GM18507 (cell line): ENCODE data around the gene CAB39L.

ENCODE experiments used
- DNase-seq: peaks from one replicate; pipeline ENCODE4 v3.0.0; 2011; ENCODE audit warnings: low read depth; ENCODE audit not compliant: insufficient read length; ENCODE audit errors: extremely low spot score
- FAIRE-seq: peaks from 2 replicates; lab custom pipeline; 2011; peaks lifted over from hg19 to GRCh38; lab: Jason Lieb, UNC

The CAB39L gene

GRCh38 chr13:49444524-49445395, 896 bp upstream of the CAB39L start:
- DNase-seq (no peak), FAIRE-seq (no peak)

DNA sequence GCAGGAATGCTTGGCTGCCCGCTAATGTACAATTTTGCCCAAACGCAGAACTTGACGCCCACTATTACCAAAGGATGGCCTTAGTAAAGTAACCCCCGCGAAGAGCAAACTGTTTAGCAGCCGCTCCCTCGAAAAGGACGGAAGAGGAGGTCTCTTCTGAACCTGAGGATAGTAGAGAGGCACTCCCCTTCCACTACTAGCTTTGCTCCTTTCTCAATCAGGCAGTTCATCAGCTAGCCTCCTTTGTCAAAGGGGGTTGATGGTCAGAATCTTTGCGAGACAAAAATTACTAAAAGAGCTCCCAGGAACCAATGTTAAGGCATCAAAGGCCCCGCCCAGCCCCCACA, 534 bp downstream of the CAB39L start:
- peak; percentile 67 for FAIRE-seq
- DNase-seq: no peak

DNA sequence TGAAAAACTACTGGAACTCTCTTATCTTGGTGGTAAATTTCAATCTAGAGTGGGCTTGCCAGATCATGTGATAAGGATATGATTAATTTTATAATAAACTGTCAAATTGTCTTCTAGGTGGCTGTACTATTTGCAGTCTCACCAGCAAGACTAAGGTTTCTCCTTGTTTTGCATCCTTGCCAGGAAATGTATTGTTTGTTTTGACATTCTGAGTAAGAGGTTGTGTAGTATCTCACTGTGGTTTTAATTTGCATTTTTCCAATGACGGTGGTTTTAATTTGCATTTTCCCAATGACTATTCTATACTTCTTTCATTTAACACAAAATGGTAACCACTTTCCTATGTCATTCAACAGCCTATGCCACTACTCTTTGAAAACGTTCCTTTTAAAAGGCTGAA, 2.0 kb downstream of the CAB39L start:
- DNase-seq (no peak), FAIRE-seq (peak; percentile 48)

DNA sequence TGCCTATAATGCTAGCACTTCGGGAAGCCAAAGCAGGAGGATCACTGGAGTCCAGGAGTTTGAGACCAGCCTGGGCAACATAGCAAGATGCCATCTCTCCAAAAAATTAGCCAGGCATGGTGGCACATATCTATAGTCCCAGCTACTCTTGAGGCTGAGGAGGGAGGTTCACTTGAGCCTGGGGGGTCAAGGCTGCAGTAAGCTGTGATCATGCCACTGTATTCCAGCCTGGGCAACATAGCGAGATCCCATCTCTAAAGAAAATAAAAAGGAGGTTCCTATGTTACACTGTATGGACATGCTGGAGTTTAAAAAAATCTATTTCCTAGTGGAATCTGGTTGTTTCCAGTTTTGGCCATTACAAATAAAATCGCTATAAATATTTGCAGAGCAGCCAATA, 2.6 kb downstream of the CAB39L start:
- FAIRE-seq: no peak
- DNase-seq: no peak

DNA sequence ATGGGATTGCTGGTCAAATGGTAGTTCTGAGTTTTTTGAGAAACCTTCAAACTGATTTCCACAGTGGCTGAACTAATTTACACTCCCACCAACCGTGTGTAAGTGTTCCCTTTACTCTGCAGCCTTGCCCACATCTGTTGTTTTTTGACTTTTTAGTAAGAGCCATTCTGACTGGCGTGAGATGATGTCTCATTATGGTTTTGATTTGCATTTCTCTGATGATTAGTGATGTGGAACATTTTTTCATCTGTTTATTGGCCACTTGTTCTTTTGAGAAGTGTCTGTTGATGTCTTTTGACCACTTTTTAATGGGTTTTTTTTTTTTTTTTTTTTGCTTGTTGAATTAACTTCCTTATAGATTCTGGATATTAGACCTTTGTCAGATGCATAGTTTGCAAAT, 4.3 kb downstream of the CAB39L start:
- DNase-seq (no peak), FAIRE-seq (no peak)

DNA sequence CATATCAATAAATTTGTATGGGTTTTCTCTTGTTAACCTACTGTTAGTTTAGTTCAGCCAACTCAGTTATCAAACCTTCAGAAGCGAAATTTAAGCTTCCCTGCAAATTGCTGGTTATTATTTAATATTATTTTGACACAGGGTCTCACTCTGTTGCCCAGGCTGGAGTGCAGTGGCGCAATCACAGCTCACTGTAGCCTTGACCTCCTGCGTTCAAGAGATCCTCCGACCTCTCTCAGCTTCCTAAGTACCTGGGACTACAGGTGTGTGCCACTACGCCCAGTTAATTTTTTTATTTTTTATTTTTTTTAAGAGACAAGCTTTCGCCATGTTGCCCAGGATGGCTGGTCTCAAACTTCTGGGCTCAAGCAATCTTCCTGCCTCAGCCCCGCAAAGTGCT, 6.2 kb downstream of the CAB39L start:
- DNase-seq: no peak
- FAIRE-seq: no peak

DNA sequence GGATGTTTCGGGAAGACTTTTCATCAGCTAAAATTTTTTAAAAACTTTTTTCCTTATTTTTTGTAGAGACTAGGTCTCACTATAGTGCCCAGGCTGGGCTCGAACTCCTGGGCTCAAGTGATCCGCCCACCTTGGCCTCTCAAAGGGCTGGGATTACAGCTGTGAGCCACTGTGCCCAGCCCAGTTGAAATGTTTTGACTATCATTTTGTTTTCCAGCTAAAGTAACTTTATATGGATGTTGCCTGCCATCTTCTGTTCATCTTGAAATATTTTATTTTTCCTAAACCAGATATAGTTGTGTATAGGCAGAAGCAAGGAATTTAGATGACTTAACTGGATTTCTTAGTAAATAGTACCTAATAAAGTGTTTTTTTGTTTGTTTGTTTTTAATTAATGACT, 7.0 kb downstream of the CAB39L start:
- DNase-seq (no peak), FAIRE-seq (no peak)

GRCh38 chr13:49435992-49436391, 7.9 kb downstream of the CAB39L start:
- DNase-seq (no peak), FAIRE-seq (no peak)

- FAIRE-seq: no peak
Measured at GRCh38 chr13:49429121-49429520, 14.7 kb downstream of the CAB39L start.

GRCh38 chr13:49428041-49428763, 15.7 kb downstream of the CAB39L start:
- no peak for DNase-seq
- no peak for FAIRE-seq

More at GRCh38 chr13:49429121-49429520, 14.7 kb downstream of the CAB39L start:
- no peak for DNase-seq

DNA sequence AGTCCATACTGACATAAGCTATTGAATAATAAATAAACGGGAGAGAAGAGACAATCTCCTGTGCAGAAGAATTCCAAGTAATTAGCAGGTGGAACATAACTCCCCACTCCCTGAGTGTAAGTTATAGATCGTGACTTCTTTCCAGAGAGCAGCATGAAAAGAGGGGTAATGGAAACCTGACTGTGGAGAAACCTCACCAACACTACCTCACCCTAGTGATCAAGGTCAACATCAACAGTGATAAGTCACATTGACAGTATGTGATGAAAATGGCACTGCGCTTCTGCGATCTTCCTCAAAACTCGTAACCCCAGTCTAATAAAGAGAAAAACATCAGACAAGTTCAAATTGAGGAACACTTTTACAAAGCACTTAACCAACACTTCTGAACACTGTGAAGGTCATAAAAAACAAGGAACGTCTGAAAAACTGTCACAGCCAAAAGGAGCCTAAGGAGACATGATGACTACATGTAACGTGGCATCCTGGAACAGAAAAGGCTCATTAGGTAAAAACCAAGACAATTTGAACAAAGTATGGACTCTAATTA, 19.8 kb downstream of the CAB39L start:
- FAIRE-seq (no peak), DNase-seq (no peak)

DNA sequence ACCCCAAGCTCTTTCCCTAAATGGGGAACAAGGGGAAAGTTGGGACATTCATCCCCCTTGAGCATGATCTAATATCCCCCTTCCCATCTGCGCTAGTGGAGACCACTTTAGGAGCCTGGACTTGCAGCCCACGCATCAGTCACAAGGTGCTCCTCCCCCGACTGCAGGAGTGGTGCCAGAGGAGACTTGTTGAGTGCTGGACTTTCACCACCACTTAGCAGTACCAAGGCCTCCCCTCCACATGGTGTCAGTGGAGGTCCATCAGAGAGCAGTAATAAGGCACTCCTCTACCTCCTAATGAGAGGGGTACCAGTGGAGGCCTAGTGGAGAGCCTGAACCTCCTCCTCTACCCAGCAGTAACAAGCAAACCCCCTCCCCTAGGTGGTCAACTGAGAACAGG, 22.5 kb downstream of the CAB39L start:
- FAIRE-seq (peak; percentile 67), DNase-seq (peak; percentile 23)

- DNase-seq (no peak), FAIRE-seq (peak; percentile 58)
Measured at GRCh38 chr13:49419276-49419675, 24.6 kb downstream of the CAB39L start.

GRCh38 chr13:49418206-49418605, 25.7 kb downstream of the CAB39L start:
- FAIRE-seq (no peak), DNase-seq (no peak)

- DNase-seq: no peak
Measured at GRCh38 chr13:49417161-49417560, 26.7 kb downstream of the CAB39L start.

GRCh38 chr13:49412749-49413148, 31.1 kb downstream of the CAB39L start:
- FAIRE-seq: no peak

More at GRCh38 chr13:49417161-49417560, 26.7 kb downstream of the CAB39L start:
- no peak for FAIRE-seq

GRCh38 chr13:49411353-49411752, 32.5 kb downstream of the CAB39L start:
- no peak for DNase-seq
- no peak for FAIRE-seq

More at GRCh38 chr13:49412749-49413148, 31.1 kb downstream of the CAB39L start:
- no peak for DNase-seq

DNA sequence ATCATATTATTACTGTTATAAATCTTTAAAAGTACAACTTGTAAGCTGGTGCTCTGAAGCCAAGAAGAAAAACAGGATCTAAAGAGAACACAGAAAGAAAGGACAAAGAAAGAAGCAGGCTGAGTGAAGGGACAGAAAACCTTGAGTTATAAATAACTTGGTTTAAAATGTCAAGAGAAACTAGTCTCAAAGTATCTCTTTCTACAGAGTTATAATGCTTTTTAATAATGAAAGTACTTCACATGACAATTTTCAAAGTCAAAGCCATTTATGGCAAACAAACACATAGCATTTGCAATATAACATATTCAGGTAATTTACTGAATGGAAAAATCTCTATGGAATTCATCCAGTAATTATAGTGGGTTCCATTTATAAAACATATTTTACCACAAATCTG, 33.4 kb downstream of the CAB39L start:
- FAIRE-seq (no peak), DNase-seq (no peak)

DNA sequence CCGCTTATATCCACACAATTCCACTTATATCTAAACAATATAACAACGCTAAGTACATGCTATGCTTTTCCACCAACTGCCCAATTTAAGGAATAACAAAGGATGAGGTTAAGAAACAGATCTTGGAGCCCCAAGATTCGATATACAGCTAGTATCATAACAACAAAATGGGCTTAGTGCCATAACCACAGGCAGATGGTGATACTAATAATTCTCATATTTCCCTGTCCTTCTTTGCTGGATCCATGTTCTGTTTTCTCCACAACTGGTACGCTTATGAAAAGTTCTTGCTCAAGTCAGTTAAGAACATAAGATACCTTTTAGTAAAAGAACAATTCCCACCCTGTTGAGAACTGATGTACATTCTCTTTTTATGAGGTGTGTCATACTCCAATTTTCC, 33.9 kb downstream of the CAB39L start:
- FAIRE-seq (no peak), DNase-seq (no peak)

- FAIRE-seq (no peak), DNase-seq (no peak)
Measured at GRCh38 chr13:49409008-49409407, 34.9 kb downstream of the CAB39L start.

DNA sequence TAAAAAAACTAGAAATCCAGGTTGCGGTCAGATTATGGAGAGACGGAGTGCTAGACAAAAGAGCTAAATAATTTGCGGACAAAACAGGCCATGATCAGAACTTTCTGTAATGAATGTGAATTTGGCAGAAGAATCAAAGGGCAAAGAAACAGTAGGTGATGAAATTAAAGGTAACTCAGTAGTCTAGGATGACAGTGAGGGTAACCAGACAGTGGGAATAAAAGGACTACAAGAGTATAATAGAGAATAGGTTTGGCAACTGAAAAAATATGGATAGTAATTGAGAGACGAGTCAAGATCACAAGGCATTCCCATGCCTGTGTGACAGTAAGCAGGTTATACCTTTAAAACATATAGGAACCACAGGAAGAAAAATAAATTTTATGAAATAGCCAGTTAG, 35.9 kb downstream of the CAB39L start:
- FAIRE-seq: no peak
- no peak for DNase-seq
